ENCODE measurements around the gene WNK1.

The WNK1 gene

DNA sequence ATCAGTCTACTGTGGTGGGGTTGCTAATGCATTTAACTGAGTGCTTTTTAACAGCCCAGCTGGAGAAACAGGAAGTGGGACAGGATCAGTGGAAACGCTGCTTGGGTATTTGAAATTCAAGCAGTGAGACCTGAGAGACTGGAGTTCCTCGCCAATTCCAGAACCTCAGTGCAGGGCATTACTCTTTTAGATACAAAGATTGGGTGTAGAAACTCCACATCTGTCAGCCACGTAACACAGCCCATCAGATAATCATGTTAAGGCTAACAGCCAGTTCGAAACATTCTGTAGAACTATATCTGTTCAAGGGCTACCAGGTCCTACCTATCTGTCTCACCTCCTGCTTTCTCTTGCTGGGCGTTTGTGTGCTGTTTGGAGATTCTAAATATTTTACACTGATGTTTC lies 151.6 kb downstream of the WNK1 start:
- TF ChIP-seq CTCF (IDR thresholded peaks at IDR 0.05; ENCODE audit: low read depth, low read length, missing control alignments): no peak
- no peak for DNase-seq (ENCODE audit: low read depth)
- H3K4me3 ChIP-seq (ENCODE audit: low read depth, low read length): no peak overlapping the region

DNA sequence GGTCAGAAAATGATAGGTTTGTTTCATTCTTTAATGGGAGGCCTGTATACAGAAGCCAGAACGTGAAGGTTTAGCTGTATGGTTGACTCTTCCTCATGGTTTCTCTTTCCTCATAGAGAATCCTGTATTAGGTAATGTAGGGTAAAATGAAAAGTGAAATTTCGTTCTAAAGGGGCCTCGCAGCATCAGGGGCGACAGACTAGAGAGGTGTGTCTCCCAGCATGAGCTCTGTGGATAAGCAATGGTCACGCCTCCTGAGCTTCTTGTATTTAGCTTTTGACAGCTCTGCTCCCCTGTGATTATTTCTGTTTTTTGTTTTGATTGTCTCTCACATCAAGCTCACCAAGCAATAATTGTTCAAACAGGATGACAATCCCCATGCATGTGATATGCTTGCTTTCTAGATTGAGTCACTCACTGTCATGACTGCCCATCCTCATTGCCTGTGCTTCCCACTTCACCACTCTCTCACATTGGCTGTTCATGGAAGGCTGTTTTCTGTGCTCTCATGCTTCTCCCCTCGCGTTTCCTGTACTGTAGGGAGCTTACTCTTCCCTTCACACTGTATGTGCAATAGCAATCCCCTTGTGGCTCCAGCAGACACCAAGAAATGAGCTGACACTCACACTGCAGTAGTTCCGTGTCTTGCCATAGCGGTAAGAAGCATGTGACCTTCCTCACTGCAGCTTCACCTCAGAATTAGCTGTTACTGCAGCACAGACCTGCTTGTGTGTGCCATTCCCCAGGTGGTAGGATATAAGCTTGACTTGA lies 153.1 kb downstream of the WNK1 start:
- DNase-seq (ENCODE audit: low read depth): no peak
- H3K4me3 ChIP-seq (ENCODE audit: low read depth, low read length): no peak overlapping the region

DNA sequence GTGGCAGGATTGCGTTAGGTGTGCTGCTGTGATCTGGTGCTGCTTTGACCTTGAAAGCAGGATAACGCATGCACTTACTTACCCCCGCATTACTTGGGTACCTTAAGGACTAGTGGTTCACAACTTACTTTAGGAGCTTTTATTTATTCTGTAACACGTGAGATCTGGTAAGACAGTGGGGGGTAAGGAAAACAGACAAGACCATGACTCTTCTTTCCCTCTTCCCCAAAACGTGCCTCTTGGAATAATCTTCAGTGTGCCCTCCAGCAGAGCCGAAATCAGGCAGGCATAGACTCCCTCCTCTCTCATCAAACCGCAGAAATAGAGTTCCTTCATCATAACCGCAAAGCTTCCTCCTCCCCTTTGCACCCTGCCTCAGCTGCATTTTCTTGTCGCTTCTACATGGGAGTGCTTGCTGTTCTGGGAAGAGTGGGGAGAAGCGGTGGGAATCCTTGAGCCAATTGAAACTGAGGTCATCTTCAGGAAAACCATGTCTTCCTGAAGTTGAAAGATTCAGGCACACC lies 153.7 kb downstream of the WNK1 start:
- DNase-seq (ENCODE audit: low read depth): no peak
- TF ChIP-seq CTCF (IDR thresholded peaks at IDR 0.05; ENCODE audit: low read depth, low read length, missing control alignments): no peak
- H3K4me3 ChIP-seq (ENCODE audit: low read depth, low read length): no peak overlapping the region

More for the DNA sequence above, 153.1 kb downstream of the WNK1 start:
- TF ChIP-seq CTCF (IDR thresholded peaks at IDR 0.05; ENCODE audit: low read depth, low read length, missing control alignments): no peak

GRCh38 chr12:907413-908185 lies 155.2 kb downstream of the WNK1 start:
- DNase-seq (ENCODE audit: low read depth): no peak
- H3K4me3 ChIP-seq (ENCODE audit: low read depth, low read length): no peak overlapping the region
- no peak for TF ChIP-seq CTCF (IDR thresholded peaks at IDR 0.05; ENCODE audit: low read depth, low read length, missing control alignments)

DNA sequence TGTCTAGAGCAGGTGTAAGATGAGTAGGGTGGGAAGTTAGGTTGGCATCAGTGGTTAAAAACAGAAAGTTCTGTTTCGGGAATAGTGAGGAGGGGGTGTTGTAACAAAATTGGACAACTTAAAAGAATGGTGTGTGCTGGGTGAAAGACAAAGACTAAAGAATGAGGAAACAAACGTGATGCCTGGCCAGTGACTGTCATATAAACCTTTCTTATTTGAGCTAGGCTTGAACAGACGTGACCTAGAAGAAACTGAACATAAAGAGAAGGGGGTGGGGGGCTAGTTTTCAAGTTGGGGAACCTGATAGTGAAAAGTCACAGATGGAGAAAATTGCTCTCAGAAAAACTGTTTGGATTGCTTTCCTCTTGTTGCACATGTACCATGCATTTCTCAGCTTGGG lies 157.5 kb downstream of the WNK1 start:
- TF ChIP-seq CTCF (IDR thresholded peaks at IDR 0.05; ENCODE audit: low read depth, low read length, missing control alignments): no peak
- no peak for DNase-seq (ENCODE audit: low read depth)
- no peak overlapping the region for H3K4me3 ChIP-seq (ENCODE audit: low read depth, low read length)

DNA sequence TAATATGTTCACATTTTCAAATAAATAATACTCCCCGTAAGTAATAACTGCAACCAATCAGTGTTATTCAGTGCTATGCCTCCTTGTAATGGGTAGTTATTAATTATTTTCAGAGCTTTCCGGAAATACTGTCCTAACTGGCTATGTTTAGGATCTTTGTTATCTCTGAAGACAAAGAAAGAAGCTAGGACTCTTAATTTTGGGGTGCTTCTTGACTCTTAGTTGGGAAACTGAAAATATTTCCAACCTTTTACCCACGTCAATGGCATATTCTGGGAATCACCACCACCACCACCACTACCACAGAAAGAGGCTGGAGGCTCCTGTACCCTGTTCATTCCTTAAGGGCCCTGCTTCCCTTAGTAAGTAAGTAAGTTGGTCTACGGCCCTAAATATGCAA lies 158.0 kb downstream of the WNK1 start:
- TF ChIP-seq CTCF (IDR thresholded peaks at IDR 0.05; ENCODE audit: low read depth, low read length, missing control alignments): no peak
- no peak overlapping the region for H3K4me3 ChIP-seq (ENCODE audit: low read depth, low read length)
- DNase-seq (ENCODE audit: low read depth): no peak

All from GM12864 (cell line).